Naive thymus-derived CD8-positive, alpha-beta T cell (primary cell): ENCODE results near the gene ZBTB39. TPM values are rescaled to one million over a fixed set of nuclear protein-coding genes. Genes with fewer than 3 reads are reported as not detected.
A peak's percentile ranks its signal among the peaks of the same experiment; 100 is the strongest.
"Not testable (repeated sequence)": the region's sequence is repeated elsewhere in the genome, so short reads cannot be mapped to it uniquely, and the experiment has no call there.

Source experiments
- ATAC-seq, 2 donors: fragments of 150-1000 bp; cut with Tn5 transposase in 1 of 2; sonication (Bioruptor Pico), chemical (Tn5 transposase) in 1 of 2; 1 replicate in 1 of 2; 2 replicates in 1 of 2; pipeline ENCODE4 v1.10.0; 2021; ENCODE audit warnings: mild to moderate bottlenecking in 2 of 2, moderate library complexity in 2 of 2
- POLR2A ChIA-PET: fragments of 350-600 bp; sonication (Branson Sonifier 250); formaldehyde crosslinking; loops from one replicate; lab custom pipeline; 2021; ENCODE audit warnings: antibody characterized with exemption; lab: Charles Lee
- DNase-seq, 10 donors: peaks; one replicate each; pipeline versions ENCODE4 v3.0.0 to v3.0.0-alpha.2; 2020 to 2022
- H3K27ac Mint-ChIP-seq, 10 donors: one replicate each; pipeline ENCODE4 v1.8.0; 2020 to 2022; ENCODE audit warnings: mild to moderate bottlenecking in 10 of 10, mixed read lengths in 10 of 10, moderate library complexity in 4 of 10, inconsistent platforms in 1 of 10
- H3K27me3 Mint-ChIP-seq, 5 donors: one replicate each; pipeline ENCODE4 v1.8.0; 2021 to 2022; ENCODE audit warnings: mixed read lengths in 5 of 5
- H3K36me3 Mint-ChIP-seq, 3 donors: one replicate each; pipeline ENCODE4 v1.8.0; 2020 to 2022; ENCODE audit warnings: mixed read lengths in 3 of 3, mild to moderate bottlenecking in 2 of 3, inconsistent platforms in 1 of 3
- H3K4me1 Mint-ChIP-seq, 4 donors: one replicate each; pipeline ENCODE4 v1.8.0; 2021 to 2022; ENCODE audit warnings: mixed read lengths in 4 of 4
- H3K4me3 Mint-ChIP-seq, 10 donors: one replicate each; pipeline ENCODE4 v1.8.0; 2020 to 2022; ENCODE audit warnings: mild to moderate bottlenecking in 10 of 10, mixed read lengths in 10 of 10, moderate library complexity in 6 of 10, inconsistent platforms in 1 of 10
- H3K9me3 Mint-ChIP-seq, 9 donors: one replicate each; pipeline ENCODE4 v1.8.0; 2020 to 2022; ENCODE audit warnings: mixed read lengths in 9 of 9, mild to moderate bottlenecking in 3 of 9, inconsistent platforms in 1 of 9, moderate library complexity in 1 of 9
- polyA plus RNA-seq, 3 donors: library from polyadenylated mRNA; unstranded; fragments of 300-500 nt; fragmentation: Illumina TruSeq; gene quantifications; one replicate each; pipeline ENCODE4 v1.2.3, GENCODE V29; 2021
- total RNA-seq, 8 experiments: library from RNA in 2 of 8; stranded (reverse) in 2 of 8; gene quantifications; one replicate each; pipeline ENCODE4 v1.2.3 and lab custom pipeline; 2021 to 2026

The ZBTB39 gene
- total and polyA plus RNA-seq, 5 experiments from 2014 or later = 1.7 to 11.2 (median 2.8) TPM

GRCh38 chr12:56987011-56987410 is 19.3 kb downstream of the ZBTB39 start:
- DNase-seq (no peak), ATAC-seq (no peak)
- POLR2A ChIA-PET = no interaction called here
- Mint-ChIP-seq H3K4me1 (peaks cover 8 to 16% (median 15%) of the 10 kb centered on the region in 4 donors), H3K27ac (peak overlapping the region in 2 of 10 donors; percentile 34 to 76), H3K27me3 (peaks cover 0 to 1% (median 0%) of the 10 kb centered on the region in 5 donors), H3K9me3 (no peaks in the 10 kb centered on the region), H3K4me3 (peak overlapping the region in 6 of 10 donors; percentile 41 to 73 (median 48)), H3K36me3 (no peaks in the 10 kb centered on the region)

- POLR2A ChIA-PET, H3K4me3 Mint-ChIP-seq, H3K36me3 Mint-ChIP-seq, ATAC-seq, H3K27me3 Mint-ChIP-seq, DNase-seq, H3K4me1 Mint-ChIP-seq, H3K9me3 Mint-ChIP-seq: not testable (repeated sequence)
- H3K27ac Mint-ChIP-seq = peak overlapping the region in 3 of 10 donors; percentile 42 to 66 (median 43)
These were observed 20.6 kb downstream of the ZBTB39 start for GRCh38 chr12:56985714-56986113.

- Mint-ChIP-seq H3K27ac (no peak overlapping the region), H3K27me3 (peaks cover 0 to 1% (median 0%) of the 10 kb centered on the region in 5 donors), H3K9me3 (no peaks in the 10 kb centered on the region), H3K4me1 (peaks cover 3 to 9% (median 6%) of the 10 kb centered on the region in 4 donors), H3K36me3 (peaks cover 0 to 7% (median 0%) of the 10 kb centered on the region in 3 donors), H3K4me3 (no peak overlapping the region)
- ATAC-seq (no peak), DNase-seq (no peak)
- POLR2A ChIA-PET = no interaction called here
These were observed 23.0 kb downstream of the ZBTB39 start for GRCh38 chr12:56983386-56983785.

- DNase-seq, H3K36me3 Mint-ChIP-seq, H3K4me3 Mint-ChIP-seq, POLR2A ChIA-PET, H3K9me3 Mint-ChIP-seq, H3K27me3 Mint-ChIP-seq, H3K4me1 Mint-ChIP-seq, ATAC-seq: not testable (repeated sequence)
- peak overlapping the region in 1 of 10 donors; percentile 16 for H3K27ac Mint-ChIP-seq
These were observed 23.6 kb downstream of the ZBTB39 start for GRCh38 chr12:56982578-56983236.

- POLR2A ChIA-PET = no interaction called here
- ATAC-seq (no peak), DNase-seq (no peak)
These were observed 25.3 kb downstream of the ZBTB39 start for GRCh38 chr12:56980941-56981530.

GRCh38 chr12:56980268-56980667 is 26.1 kb downstream of the ZBTB39 start:
- Mint-ChIP-seq H3K27me3 (peaks cover 0 to 1% (median 0%) of the 10 kb centered on the region in 5 donors), H3K4me1 (no peaks in the 10 kb centered on the region), H3K4me3 (no peak overlapping the region), H3K36me3 (peaks cover 0 to 7% (median 0%) of the 10 kb centered on the region in 3 donors), H3K9me3 (peaks cover 0 to 2% (median 0%) of the 10 kb centered on the region in 9 donors), H3K27ac (peak overlapping the region in 1 of 10 donors; percentile 34)
- DNase-seq (no peak), ATAC-seq (no peak)
- POLR2A ChIA-PET = no interaction called here

More at GRCh38 chr12:56980941-56981530, 25.3 kb downstream of the ZBTB39 start:
- Mint-ChIP-seq H3K36me3 (peaks cover 0 to 7% (median 0%) of the 10 kb centered on the region in 3 donors), H3K27me3 (peaks cover 0 to 1% (median 0%) of the 10 kb centered on the region in 5 donors), H3K9me3 (peaks cover 0 to 2% (median 0%) of the 10 kb centered on the region in 9 donors), H3K4me1 (no peaks in the 10 kb centered on the region), H3K4me3 (no peak overlapping the region), H3K27ac (peak overlapping the region in 2 of 10 donors; percentile 3 to 34)

- POLR2A ChIA-PET = no interaction called here
- DNase-seq (no peak), ATAC-seq (no peak)
- Mint-ChIP-seq H3K27ac (no peak overlapping the region), H3K4me3 (no peak overlapping the region), H3K4me1 (no peaks in the 10 kb centered on the region), H3K27me3 (peaks cover 0 to 1% (median 0%) of the 10 kb centered on the region in 5 donors), H3K36me3 (peaks cover 0 to 7% (median 0%) of the 10 kb centered on the region in 3 donors), H3K9me3 (peaks cover 0 to 2% (median 0%) of the 10 kb centered on the region in 9 donors)
These were observed 26.7 kb downstream of the ZBTB39 start for GRCh38 chr12:56979628-56980027.

GRCh38 chr12:56978397-56979138 is 27.8 kb downstream of the ZBTB39 start:
- Mint-ChIP-seq H3K9me3 (peaks cover 0 to 2% (median 0%) of the 10 kb centered on the region in 9 donors), H3K27ac (peak overlapping the region in 1 of 10 donors; percentile 27), H3K4me1 (no peaks in the 10 kb centered on the region), H3K27me3 (no peaks in the 10 kb centered on the region), H3K36me3 (peaks cover 0 to 7% (median 0%) of the 10 kb centered on the region in 3 donors), H3K4me3 (no peak overlapping the region)
- POLR2A ChIA-PET = no interaction called here
- ATAC-seq (no peak), DNase-seq (no peak)

- H3K4me1 Mint-ChIP-seq, H3K4me3 Mint-ChIP-seq, H3K27ac Mint-ChIP-seq, POLR2A ChIA-PET, H3K9me3 Mint-ChIP-seq, DNase-seq, H3K27me3 Mint-ChIP-seq, ATAC-seq: not testable (repeated sequence)
- H3K36me3 Mint-ChIP-seq = peaks cover 0 to 12% (median 0%) of the 10 kb centered on the region in 3 donors
These were observed 29.0 kb downstream of the ZBTB39 start for GRCh38 chr12:56977361-56977760.

- H3K4me1 Mint-ChIP-seq, POLR2A ChIA-PET, H3K27ac Mint-ChIP-seq, DNase-seq, H3K9me3 Mint-ChIP-seq, ATAC-seq, H3K4me3 Mint-ChIP-seq, H3K27me3 Mint-ChIP-seq, H3K36me3 Mint-ChIP-seq: not testable (repeated sequence)
These were observed 32.1 kb downstream of the ZBTB39 start for GRCh38 chr12:56974224-56974623.

- DNase-seq, H3K4me3 Mint-ChIP-seq, H3K27me3 Mint-ChIP-seq, H3K4me1 Mint-ChIP-seq, H3K27ac Mint-ChIP-seq, POLR2A ChIA-PET, H3K9me3 Mint-ChIP-seq, ATAC-seq: not testable (repeated sequence)
- H3K36me3 Mint-ChIP-seq = peaks cover 0 to 11% (median 0%) of the 10 kb centered on the region in 3 donors
These were observed 37.4 kb downstream of the ZBTB39 start for GRCh38 chr12:56968910-56969309.

GRCh38 chr12:56965997-56966642 is 40.2 kb downstream of the ZBTB39 start:
- H3K27ac Mint-ChIP-seq, H3K4me1 Mint-ChIP-seq, H3K4me3 Mint-ChIP-seq, POLR2A ChIA-PET, DNase-seq, ATAC-seq, H3K27me3 Mint-ChIP-seq: not testable (repeated sequence)
- Mint-ChIP-seq H3K36me3 (peaks cover 0 to 14% (median 0%) of the 10 kb centered on the region in 3 donors), H3K9me3 (peaks cover 0 to 15% (median 0%) of the 10 kb centered on the region in 9 donors)
